Panc1 (cell line): ENCODE results near the gene USPL1. TPM values are rescaled to one million over a fixed set of nuclear protein-coding genes. Genes with fewer than 3 reads are reported as not detected.

Source experiments
- ATAC-seq: fragments of 200-7000 bp; cut with Tn5 transposase; 2 replicates; pipeline ENCODE4 v1.9.1; 2020; ENCODE audit warnings: mild to moderate bottlenecking, moderate library complexity
- BruUV-seq: library from RNA; stranded (reverse); fragments of 400-500 nt; replicated peaks from 2 replicates; lab custom pipeline; 2021; lab: Mats Ljungman, UMichigan
- CTCF ChIA-PET: fragments of 300-600 bp; sonication (Branson Sonifier 250); formaldehyde crosslinking; loops from one replicate; lab custom pipeline; 2022; ENCODE audit warnings: antibody characterized with exemption; lab: Charles Lee
- POLR2A ChIA-PET: fragments of 300-600 bp; sonication (Branson Sonifier 250); formaldehyde crosslinking; loops from one replicate; lab custom pipeline; 2022; ENCODE audit warnings: antibody characterized with exemption; lab: Charles Lee
- DNase-seq: peaks from one replicate; pipeline ENCODE4 v3.0.0-alpha.2; 2010; ENCODE audit warnings: low read depth, low spot score
- H3K27ac ChIP-seq: 2 replicates; pipeline ENCODE4 v1.5.1; 2011; ENCODE audit warnings: mild to moderate bottlenecking, low read length, inconsistent platforms
- H3K27me3 ChIP-seq: fragments of 200-500 bp; sonication (Bioruptor generic); 2 replicates; pipeline ENCODE4 v1.6.0; 2014; ENCODE audit warnings: low read length, inconsistent platforms; ENCODE audit not compliant: control insufficient read depth, insufficient read depth
- H3K36me3 ChIP-seq: fragments of 200-500 bp; sonication (Bioruptor generic); 2 replicates; pipeline ENCODE4 v1.5.1; 2014; ENCODE audit warnings: inconsistent platforms, mild to moderate bottlenecking, low read length, moderate library complexity; ENCODE audit not compliant: control insufficient read depth, insufficient read depth
- H3K4me1 ChIP-seq: 2 replicates; pipeline ENCODE4 v1.5.1; 2011; ENCODE audit warnings: inconsistent platforms, mild to moderate bottlenecking, low read length, moderate library complexity; ENCODE audit not compliant: control insufficient read depth, insufficient read depth
- H3K4me3 ChIP-seq, 2 experiments: 2 replicates each; pipeline ENCODE4 v1.5.1; 2011 to 2012; ENCODE audit warnings: low read depth in 2 of 2, low read length in 2 of 2, mild to moderate bottlenecking in 2 of 2, inconsistent platforms in 1 of 2, moderate library complexity in 1 of 2
- H3K9me3 ChIP-seq: fragments of 200-500 bp; sonication (Bioruptor generic); 2 replicates; pipeline ENCODE4 v1.5.1; 2014; ENCODE audit warnings: low read depth, mild to moderate bottlenecking, inconsistent platforms, low read length, moderate library complexity; ENCODE audit not compliant: control insufficient read depth, insufficient read depth
- CTCF ChIP-seq: fragments of 450-650 bp; IDR thresholded peaks from 2 replicates; pipeline ENCODE4 v1.5.1; 2017; ENCODE audit warnings: mild to moderate bottlenecking
- POLR2AphosphoS5 ChIP-seq: IDR thresholded peaks from 2 replicates; pipeline ENCODE4 v1.6.1; 2012; ENCODE audit warnings: mild to moderate bottlenecking, low read depth, low read length, moderate library complexity
- REST ChIP-seq, 2 experiments: IDR thresholded peaks; 2 replicates each; pipeline ENCODE4 v1.6.1; 2011 to 2012; ENCODE audit warnings: low read depth in 2 of 2, control low read depth in 1 of 2, low read length in 1 of 2, mild to moderate bottlenecking in 1 of 2, moderate library complexity in 1 of 2; ENCODE audit not compliant: insufficient read depth in 1 of 2
- TCF7L2 ChIP-seq: IDR thresholded peaks from 2 replicates; pipeline ENCODE4 v1.6.1; 2011; ENCODE audit warnings: mild to moderate bottlenecking, low read depth, low read length, inconsistent platforms
- in situ Hi-C: cut with HindIII; loops from 2 replicates; pipeline ENCODE4 v1.10.0; 2016; ENCODE audit warnings: low sequenced_read_pairs, low pct_unique_long_range_greater_than_20kb
- intact Hi-C: fragments of 100-400 bp; cut with micrococcal nuclease; formaldehyde crosslinking; loops from one replicate; pipeline ENCODE4 v1.10.0; 2022; ENCODE audit not compliant: unreplicated experiment
- total RNA-seq: library from RNA; stranded (reverse); gene quantifications from one replicate; pipeline ENCODE4 v1.2.1, GENCODE V29; 2021; ENCODE audit not compliant: unreplicated experiment

The USPL1 gene
- total RNA-seq, 1 experiment from 2014 or later: 19.5 TPM

- ATAC-seq (peak; percentile 80), DNase-seq (peak; percentile 30)
- no peaks in the 10 kb centered on the region for H3K9me3 ChIP-seq
- intact Hi-C loops: loop anchor here (2.0 kb wide), 1 partner anchor 123 kb away; no protein-coding TSS in a partner anchor
- H3K27me3 ChIP-seq: no peaks in the 10 kb centered on the region
- H3K4me1 ChIP-seq: peaks cover 18% of the 10 kb centered on the region
- TF ChIP-seq CTCF (peak; percentile 77), POLR2AphosphoS5 (no peak)
- no TSS peak for BruUV-seq
- no peak overlapping the region for H3K4me3 ChIP-seq
- ChIA-PET CTCF (interaction anchor here (0.7 kb wide), 1 partner anchor 94 kb away, joined by 3 read pairs; no protein-coding TSS in a partner anchor), POLR2A (interaction anchor here (0.7 kb wide), 1 partner anchor 204 kb away, joined by 4 read pairs; no protein-coding TSS in a partner anchor)
- H3K27ac ChIP-seq: peak overlapping the region; percentile 84
- H3K36me3 ChIP-seq: no peaks in the 10 kb centered on the region
- in situ Hi-C loops: no loop called here
Measured at GRCh38 chr13:30679483-30680330, 62.0 kb downstream of the USPL1 start.

- intact Hi-C loops: no loop called here
- ChIA-PET POLR2A (interaction anchor here (0.6 kb wide), 1 partner anchor 110 kb away, joined by 3 read pairs; no protein-coding TSS in a partner anchor), CTCF (interaction anchor here (0.6 kb wide), 1 partner anchor 125 kb away, joined by 5 read pairs; no protein-coding TSS in a partner anchor)
- in situ Hi-C loops: no loop called here
- DNase-seq (no peak), ATAC-seq (peak; percentile 62)
- no peak for TF ChIP-seq REST (IDR thresholded peaks at IDR 0.05; ENCODE audit: insufficient read depth in 1 of 2, low read depth in 2 of 2, low read length in 1 of 2)
- no peak for TF ChIP-seq CTCF
- TF ChIP-seq POLR2AphosphoS5: no peak
- no peak; the same call in 1 of the 2 replicates for TF ChIP-seq TCF7L2
- no TSS peak for BruUV-seq
- Histone ChIP-seq H3K36me3 (no peaks in the 10 kb centered on the region), H3K4me1 (peaks cover 18% of the 10 kb centered on the region), H3K27ac (peak overlapping the region; percentile 84), H3K4me3 (no peak overlapping the region), H3K27me3 (no peaks in the 10 kb centered on the region), H3K9me3 (no peaks in the 10 kb centered on the region)
Measured at GRCh38 chr13:30681843-30682242, 64.1 kb downstream of the USPL1 start.
